Lung (tissue), 12 donors: ENCODE data around the gene ZNF107. TPM values are rescaled to one million over a fixed set of nuclear protein-coding genes. Genes with fewer than 3 reads are reported as not detected.

ENCODE experiments used
- ATAC-seq: fragments of 200-7000 bp; cut with Tn5 transposase; one replicate; pipeline ENCODE4 v1.9.1; 2020; ENCODE audit warnings: moderate number of reproducible peaks; ENCODE audit not compliant: insufficient read depth, low FRiP score
- DNase-seq, 3 donors: peaks; one replicate each; pipeline ENCODE4 v3.0.0-alpha.2; 2013 to 2017
- H3K27ac ChIP-seq, 2 donors: one replicate each; pipeline ENCODE4 v1.5.1; 2013; ENCODE audit warnings: mild to moderate bottlenecking in 2 of 2, moderate library complexity in 2 of 2, control low read depth in 1 of 2, inconsistent platforms in 1 of 2, low read depth in 1 of 2, low read length in 1 of 2
- H3K27me3 ChIP-seq, 3 donors: one replicate each; pipeline ENCODE4 v1.5.1; 2013; ENCODE audit warnings: low read length in 2 of 3; ENCODE audit not compliant: control insufficient read depth in 3 of 3, insufficient read depth in 3 of 3
- H3K36me3 ChIP-seq, 4 donors: one replicate each; pipeline ENCODE4 v1.5.1; 2013; ENCODE audit warnings: low read length in 4 of 4, mild to moderate bottlenecking in 1 of 4, moderate library complexity in 1 of 4; ENCODE audit not compliant: control insufficient read depth in 4 of 4, insufficient read depth in 4 of 4
- H3K4me1 ChIP-seq, 5 donors: one replicate each; pipeline ENCODE4 v1.5.1; 2013; ENCODE audit warnings: low read length in 5 of 5, mild to moderate bottlenecking in 2 of 5, moderate library complexity in 1 of 5; ENCODE audit not compliant: control insufficient read depth in 5 of 5, insufficient read depth in 5 of 5
- H3K4me3 ChIP-seq: one replicate; pipeline ENCODE4 v1.5.1; 2013; ENCODE audit warnings: mild to moderate bottlenecking, control low read depth, moderate library complexity
- H3K9ac ChIP-seq, 2 donors: one replicate each; pipeline ENCODE4 v1.5.1; 2013; ENCODE audit warnings: low read length in 2 of 2, control low read depth in 1 of 2; ENCODE audit not compliant: insufficient read depth in 1 of 2
- H3K9me3 ChIP-seq, 4 donors: one replicate each; pipeline ENCODE4 v1.5.1; 2013; ENCODE audit warnings: low read length in 3 of 4, mild to moderate bottlenecking in 1 of 4, moderate library complexity in 1 of 4; ENCODE audit not compliant: control insufficient read depth in 4 of 4, insufficient read depth in 3 of 4
- CTCF ChIP-seq: IDR thresholded peaks from 2 replicates; pipeline ENCODE4 v1.5.1; 2012; ENCODE audit warnings: mild to moderate bottlenecking; ENCODE audit errors: control extremely low read depth, extremely low read depth
- WGBS, 2 donors: extraction: QIAGEN DNeasy Blood & Tissue Kit; methylation state at CpG; one replicate each; pipeline ENCODE4 v1.1.7; 2013; 5-methylcytosine and 5-hydroxymethylcytosine counted together
- polyA plus RNA-seq, 2 donors: library from polyadenylated mRNA; stranded (reverse); fragments of 200-250 nt; gene quantifications; one replicate each; pipeline ENCODE4 v1.2.1, GENCODE V29; 2013
- total RNA-seq, 2 donors: library from RNA; depleted of rRNA in 1 of 2; stranded (reverse); fragments of >200 nt in 1 of 2; gene quantifications; one replicate each; pipeline ENCODE4 v1.2.1, GENCODE V29; 2014 to 2021
- donor health status: control.
- donor health status: control.
- donor health status: Bipolar disorder and iron deficiency.
- donor health status: healthy.
- donor health status: DM: yes; HTN: yes; CAD: no.

Gene ZNF107
- total and polyA plus RNA-seq, 4 donors, result 1.3 to 9.0 (median 3.1) TPM

- Histone ChIP-seq H3K36me3 (no peaks in the 10 kb centered on the region), H3K9me3 (peaks cover 0 to 4% (median 1%) of the 10 kb centered on the region in 4 donors), H3K4me1 (no peaks in the 10 kb centered on the region), H3K4me3 (no peak overlapping the region), H3K27me3 (no peaks in the 10 kb centered on the region), H3K9ac (no peak overlapping the region), H3K27ac (no peak overlapping the region)
- WGBS, 2 donors, result 23 to 66% methylated on average over 3 of the region's 3 CpGs
- ATAC-seq (no peak), DNase-seq (no peak)
- no peak for TF ChIP-seq CTCF
Observed at GRCh38 chr7:64640504-64640903, 25.4 kb upstream of the ZNF107 start.

- Histone ChIP-seq H3K27ac (no peak overlapping the region), H3K9ac (no peak overlapping the region), H3K27me3 (no peaks in the 10 kb centered on the region), H3K9me3 (peaks cover 0 to 3% (median under 1%) of the 10 kb centered on the region in 4 donors), H3K4me1 (no peaks in the 10 kb centered on the region), H3K36me3 (no peaks in the 10 kb centered on the region), H3K4me3 (no peak overlapping the region)
- no peak for ATAC-seq
- 91 to 95% methylated on average over 4 of the region's 4 CpGs for WGBS, 2 donors
- no peak for TF ChIP-seq CTCF
- no peak for DNase-seq
Observed at GRCh38 chr7:64642046-64642445, 23.9 kb upstream of the ZNF107 start.

- Histone ChIP-seq H3K9ac (no peak overlapping the region), H3K27ac (no peak overlapping the region), H3K4me3 (no peak overlapping the region), H3K27me3 (no peaks in the 10 kb centered on the region), H3K36me3 (no peaks in the 10 kb centered on the region), H3K9me3 (peaks cover 0 to 3% (median under 1%) of the 10 kb centered on the region in 4 donors), H3K4me1 (no peaks in the 10 kb centered on the region)
- no peak for ATAC-seq
- no peak for DNase-seq
- WGBS, 2 donors, result 90 to 98% methylated on average over 2 of the region's 2 CpGs
- no peak for TF ChIP-seq CTCF
Observed at GRCh38 chr7:64642875-64643274, 23.1 kb upstream of the ZNF107 start.

GRCh38 chr7:64643566-64643965, 22.4 kb upstream of the ZNF107 start:
- H3K4me3 ChIP-seq, result no peak overlapping the region
- no peaks in the 10 kb centered on the region for H3K4me1 ChIP-seq
- no peaks in the 10 kb centered on the region for H3K36me3 ChIP-seq
- no peak overlapping the region for H3K27ac ChIP-seq
- peaks cover 0 to 3% (median under 1%) of the 10 kb centered on the region in 4 donors for H3K9me3 ChIP-seq
- H3K27me3 ChIP-seq, result no peaks in the 10 kb centered on the region
- TF ChIP-seq CTCF, result no peak
- no peak for DNase-seq
- no peak for ATAC-seq
- no peak overlapping the region for H3K9ac ChIP-seq
- 51 to 68% methylated on average over 1 of the region's 1 CpG for WGBS, 2 donors
